ENCODE results near the gene TMEM37. TPM values are rescaled to one million over a fixed set of nuclear protein-coding genes. Genes with fewer than 3 reads are reported as not detected.

TMEM37 gene
- total and polyA plus RNA-seq, 2 of the 13 experiments (the other 11 are each of a cell fraction or from before 2014, with no cell fraction given), result 37.7 to 115 TPM

- TF ChIP-seq ZNF530 (CRISPR knock-in tag; IDR thresholded peaks at IDR 0.05; ENCODE audit: low read depth) (no peak), NFRKB (IDR thresholded peaks at IDR 0.05) (no peak), SOX13 (IDR thresholded peaks at IDR 0.05) (no peak), SOX13 (CRISPR knock-in tag; conservative IDR thresholded peaks at IDR 0.05 in 1 of 2, IDR thresholded peaks at IDR 0.05 in 1 of 2) (peak in 1 of 2 experiments; percentile 73; a peak in 1 of 4 replicates), RBM39 (IDR thresholded peaks at IDR 0.05; ENCODE audit: low read depth, low read length, poor library complexity, severe bottlenecking) (no peak), PITX1 (CRISPR knock-in tag; IDR thresholded peaks at IDR 0.05) (no peak; the same call in 1 of the 2 replicates), ZNF3 (CRISPR knock-in tag; IDR thresholded peaks at IDR 0.05) (no peak), GZF1 (CRISPR knock-in tag; IDR thresholded peaks at IDR 0.05) (no peak), ZNF839 (CRISPR knock-in tag; IDR thresholded peaks at IDR 0.05; ENCODE audit: borderline replicate concordance) (no peak), ZNF562 (CRISPR knock-in tag; IDR thresholded peaks at IDR 0.05; ENCODE audit: borderline replicate concordance) (no peak), XBP1 (CRISPR knock-in tag; IDR thresholded peaks at IDR 0.05) (no peak)
Measured at GRCh38 chr2:119434664-119435063, 3.0 kb downstream of the TMEM37 start (continued).

GRCh38 chr2:119435081-119435952 is 3.7 kb downstream of the TMEM37 start:
- Histone ChIP-seq H3K4me1 (ENCODE audit: insufficient read depth, low read length) (peaks cover 88% of the 10 kb centered on the region), H3K4me2 (ENCODE audit: low read depth, low read length) (peak overlapping the region; percentile 93), H2AFZ (ENCODE audit: low read length) (no peak overlapping the region), H3K36me3 (replicated peaks in 1 of 2; ENCODE audit: control insufficient read depth in 1 of 2, insufficient read depth in 2 of 2, low read length in 2 of 2) (peaks cover 0 to 2% of the 10 kb centered on the region in 2 experiments; a peak in 3 of 5 replicates), H3K27me3 (ENCODE audit: control insufficient read depth in 1 of 2, insufficient read depth in 2 of 2, low read length in 2 of 2) (no peaks in the 10 kb centered on the region; a peak in 1 of 5 replicates), H3K79me2 (ENCODE audit: insufficient read depth, low read length) (peaks cover 68% of the 10 kb centered on the region), H3K9me3 (ENCODE audit: low read length) (no peaks in the 10 kb centered on the region), H4K20me1 (ENCODE audit: insufficient read depth, low read length) (peaks cover 9% of the 10 kb centered on the region; the same call in 1 of the 2 replicates), H3K27ac (ENCODE audit: extremely low read length, insufficient read depth, low read length) (peak overlapping the region; percentile 70), H3K9ac (ENCODE audit: insufficient read depth, low read depth, low read length) (peak overlapping the region; percentile 89), H3K4me3 (replicated peaks in 1 of 3; ENCODE audit: insufficient read depth in 1 of 3, low read depth in 2 of 3, low read length in 3 of 3) (peak overlapping the region; percentile 20 to 90 (median 84); a peak in 4 of 6 replicates)
- no TSS peak for BruUV-seq (replicated peaks)
- FAIRE-seq (no peak), ATAC-seq (peak; percentile 0; the same call in 1 of the 3 replicates), DNase-seq (ENCODE audit: low spot score) (no peak)
- in situ Hi-C loops (cut with HindIII; ENCODE audit: extremely low pct_ligation_motif_present, low pct_unique_long_range_greater_than_20kb) (loop anchor here (5.0 kb wide), 1 partner anchor 37 kb away; no protein-coding TSS in a partner anchor), intact Hi-C loops (cut with micrococcal nuclease; ENCODE audit: unreplicated experiment) (no loop called here)
- WGBS (ENCODE audit: low lambda C conversion rate), result 36% methylated on average over 6 of the region's 6 CpGs
- ChIA-PET CTCF (ENCODE audit: low intra/inter-chr PET ratio, low total read pairs) (no interaction called here), POLR2A (interaction anchor here (0.9 to 2.5 kb wide), 8 partner anchors 9 to 243 kb away, joined by 3 to 14 read pairs (median 4); partner anchors contain the start of genes C2orf76, DBI and TMEM177)
- TF ChIP-seq SALL2 (CRISPR knock-in tag; IDR thresholded peaks at IDR 0.05) (no peak), HNF1B (CRISPR knock-in tag; IDR thresholded peaks at IDR 0.05) (no peak), ZNF709 (CRISPR knock-in tag; IDR thresholded peaks at IDR 0.05) (0 out of 2 replicates have a peak, but pooled peaks have one; percentile 43), ZNF530 (CRISPR knock-in tag; IDR thresholded peaks at IDR 0.05; ENCODE audit: low read depth) (no peak), ZNF572 (CRISPR knock-in tag; IDR thresholded peaks at IDR 0.05) (no peak), ZFP1 (CRISPR knock-in tag; IDR thresholded peaks at IDR 0.05) (no peak), ZNF777 (CRISPR knock-in tag; IDR thresholded peaks at IDR 0.05) (no peak), KDM6A (CRISPR knock-in tag; IDR thresholded peaks at IDR 0.05; ENCODE audit: low read depth) (no peak), ZNF354B (CRISPR knock-in tag; IDR thresholded peaks at IDR 0.05) (no peak), ZNF101 (CRISPR knock-in tag; IDR thresholded peaks at IDR 0.05; ENCODE audit: borderline replicate concordance, low read depth) (no peak), SP140L (CRISPR knock-in tag; IDR thresholded peaks at IDR 0.05; ENCODE audit: borderline replicate concordance) (no peak)
- TF ChIP-seq, protein P1, sequence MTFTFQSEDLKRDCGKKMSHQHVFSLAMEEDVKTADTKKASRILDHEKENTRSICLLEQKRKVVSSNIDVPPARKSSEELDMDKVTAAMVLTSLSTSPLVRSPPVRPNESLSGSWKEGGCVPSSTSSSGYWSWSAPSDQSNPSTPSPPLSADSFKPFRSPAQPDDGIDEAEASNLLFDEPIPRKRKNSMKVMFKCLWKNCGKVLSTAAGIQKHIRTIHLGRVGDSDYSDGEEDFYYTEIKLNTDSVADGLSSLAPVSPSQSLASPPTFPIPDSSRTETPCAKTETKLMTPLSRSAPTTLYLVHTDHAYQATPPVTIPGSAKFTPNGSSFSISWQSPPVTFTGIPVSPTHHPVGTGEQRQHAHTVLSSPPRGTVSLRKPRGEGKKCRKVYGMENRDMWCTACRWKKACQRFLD (CRISPR knock-in tag; IDR thresholded peaks at IDR 0.05; ENCODE audit: borderline replicate concordance), result no peak

All from HepG2 (cell line).